GM12872 (cell line): ENCODE results near the gene SLC6A17.

Source experiments
- CTCF ChIP-seq: IDR thresholded peaks from 3 replicates; pipeline ENCODE4 v1.5.1; 2011; ENCODE audit warnings: low read depth, mild to moderate bottlenecking, low read length, moderate library complexity; ENCODE audit not compliant: insufficient read depth

Gene SLC6A17

GRCh38 chr1:110135666-110136065 lies 14.6 kb upstream of the SLC6A17 start:
- TF ChIP-seq CTCF: no peak

GRCh38 chr1:110136911-110137310 lies 13.4 kb upstream of the SLC6A17 start:
- TF ChIP-seq CTCF: no peak

GRCh38 chr1:110138956-110139355 lies 11.3 kb upstream of the SLC6A17 start:
- no peak for TF ChIP-seq CTCF

GRCh38 chr1:110144366-110144765 lies 5.9 kb upstream of the SLC6A17 start:
- no peak for TF ChIP-seq CTCF

GRCh38 chr1:110148961-110149360 lies 1.3 kb upstream of the SLC6A17 start:
- TF ChIP-seq CTCF: peak; percentile 40; the same call in 2 of the 3 replicates

- no peak for TF ChIP-seq CTCF
Measured at GRCh38 chr1:110151175-110151669, 928 bp downstream of the SLC6A17 start.

- no peak for TF ChIP-seq CTCF
Measured at GRCh38 chr1:110152133-110152785, 2.0 kb downstream of the SLC6A17 start.
